ENCODE measurements around the gene KDM4B. TPM values are rescaled to one million over a fixed set of nuclear protein-coding genes. Genes with fewer than 3 reads are reported as not detected.

KDM4B gene
- total RNA-seq, 4 donors from 2014 or later: 18.4 to 94.7 (median 25.6) TPM

GRCh38 chr19:4965061-4965460 is 3.9 kb upstream of the KDM4B start:
- Histone ChIP-seq H3K9me3 (no peaks in the 10 kb centered on the region), H3K4me3 (no peak overlapping the region), H3K27ac (no peak overlapping the region), H3K36me3 (no peaks in the 10 kb centered on the region), H3K27me3 (no peaks in the 10 kb centered on the region), H3K4me1 (no peaks in the 10 kb centered on the region)
- intact Hi-C loops (cut with DNase I; ENCODE audit: low total_unique reads): no loop called here
- no peak for TF ChIP-seq POLR2A (IDR thresholded peaks at IDR 0.05)
- TF ChIP-seq CTCF (IDR thresholded peaks at IDR 0.05): no peak
- no peak for DNase-seq

GRCh38 chr19:4966591-4966990 is 2.3 kb upstream of the KDM4B start:
- Histone ChIP-seq H3K27me3 (no peaks in the 10 kb centered on the region), H3K9me3 (no peaks in the 10 kb centered on the region), H3K27ac (no peak overlapping the region), H3K4me3 (no peak overlapping the region), H3K4me1 (peaks cover 0 to 4% of the 10 kb centered on the region in 2 donors), H3K36me3 (no peaks in the 10 kb centered on the region)
- TF ChIP-seq CTCF (IDR thresholded peaks at IDR 0.05): no peak
- TF ChIP-seq POLR2A (IDR thresholded peaks at IDR 0.05): no peak
- no peak for DNase-seq
- intact Hi-C loops (cut with DNase I; ENCODE audit: low total_unique reads): no loop called here

GRCh38 chr19:4967738-4968461 is 1.0 kb upstream of the KDM4B start:
- Histone ChIP-seq H3K27me3 (no peaks in the 10 kb centered on the region), H3K4me1 (peaks cover 0 to 13% of the 10 kb centered on the region in 2 donors), H3K4me3 (peak overlapping the region; percentile 20 to 29), H3K9me3 (no peaks in the 10 kb centered on the region), H3K27ac (peak overlapping the region; percentile 60 to 69), H3K36me3 (no peaks in the 10 kb centered on the region)
- TF ChIP-seq POLR2A (IDR thresholded peaks at IDR 0.05) (no peak), CTCF (IDR thresholded peaks at IDR 0.05) (no peak)
- no peak for DNase-seq
- intact Hi-C loops (cut with DNase I; ENCODE audit: low total_unique reads): no loop called here

- peaks cover 5 to 17% of the 10 kb centered on the region in 2 donors for H3K4me1 ChIP-seq
- TF ChIP-seq CTCF (IDR thresholded peaks at IDR 0.05): no peak
- no peak for TF ChIP-seq POLR2A (IDR thresholded peaks at IDR 0.05)
- no peak for DNase-seq
- H3K4me3 ChIP-seq: peak overlapping the region; percentile 60 to 72
- peak overlapping the region; percentile 52 to 88 for H3K27ac ChIP-seq
- no peaks in the 10 kb centered on the region for H3K9me3 ChIP-seq
- no peaks in the 10 kb centered on the region for H3K36me3 ChIP-seq
- intact Hi-C loops (cut with DNase I; ENCODE audit: low total_unique reads): no loop called here
- no peaks in the 10 kb centered on the region for H3K27me3 ChIP-seq
Measured at GRCh38 chr19:4969292-4969771, 419 bp downstream of the KDM4B start.

- TF ChIP-seq POLR2A (IDR thresholded peaks at IDR 0.05) (no peak), CTCF (IDR thresholded peaks at IDR 0.05) (no peak)
- Histone ChIP-seq H3K9me3 (no peaks in the 10 kb centered on the region), H3K27ac (peak overlapping the region; percentile 52 to 88), H3K36me3 (no peaks in the 10 kb centered on the region), H3K27me3 (no peaks in the 10 kb centered on the region), H3K4me3 (peak overlapping the region; percentile 60 to 72), H3K4me1 (peaks cover 5 to 17% of the 10 kb centered on the region in 2 donors)
- intact Hi-C loops (cut with DNase I; ENCODE audit: low total_unique reads): no loop called here
- no peak for DNase-seq
Measured at GRCh38 chr19:4969772-4970531, 1.0 kb downstream of the KDM4B start.

All from uterus (tissue), 4 donors.